A549 (cell line): Measurements from ENCODE around the gene ADARB2. TPM values are rescaled to one million over a fixed set of nuclear protein-coding genes. Genes with fewer than 3 reads are reported as not detected.

Source experiments
- ATAC-seq, 2 experiments: fragments of 200-7000 bp in 1 of 2; fragments of >200 bp in 1 of 2; cut with Nextera tagmentation in 1 of 2; cut with Tn5 transposase in 1 of 2; 3 replicates each; pipeline versions ENCODE4 v1.8.0 to v1.9.1; 2018 to 2020; ENCODE audit warnings: mild to moderate bottlenecking in 1 of 2, moderate library complexity in 1 of 2
- CTCF ChIA-PET: fragments of 300-600 bp; sonication (Branson Sonifier 250); formaldehyde crosslinking; extraction: SDS; loops from one replicate; lab custom pipeline; 2021; ENCODE audit warnings: antibody characterized with exemption, inconsistent platforms; lab: Yijun Ruan, JAX
- POLR2A ChIA-PET: fragments of 350-600 bp; formaldehyde crosslinking; extraction: SDS; loops from one replicate; lab custom pipeline; 2021; ENCODE audit warnings: antibody characterized with exemption, inconsistent platforms; lab: Yijun Ruan, JAX
- DNase-seq, 2 experiments: peaks; one replicate each; pipeline versions ENCODE4 v3.0.0 to v3.0.0-alpha.2; 2011 to 2016; ENCODE audit warnings: low read depth in 1 of 2, low spot score in 1 of 2
- FAIRE-seq: peaks from 2 replicates; lab custom pipeline; 2011; peaks lifted over from hg19 to GRCh38; lab: Jason Lieb, UNC
- H3K27ac ChIP-seq, 2 experiments: fragments of >200 bp; sonication (Bioruptor Twin); formaldehyde crosslinking; 3 replicates each; pipeline ENCODE4 v1.5.1; 2016 to 2017
- H3K4me1 ChIP-seq: fragments of >200 bp; sonication (Bioruptor Twin); formaldehyde crosslinking; 3 replicates; pipeline ENCODE4 v1.6.1; 2016
- H3K4me2 ChIP-seq: fragments of >200 bp; sonication (Bioruptor Twin); formaldehyde crosslinking; 3 replicates; pipeline ENCODE4 v1.6.1; 2016
- H3K4me3 ChIP-seq: fragments of >200 bp; sonication (Bioruptor Twin); formaldehyde crosslinking; 3 replicates; pipeline ENCODE4 v1.5.1; 2016
- H3K9me3 ChIP-seq: fragments of >200 bp; sonication (Bioruptor Twin); formaldehyde crosslinking; 3 replicates; pipeline ENCODE4 v1.6.1; 2016
- CHD2 ChIP-seq: fragments of 150-350 bp; IDR thresholded peaks from 2 replicates; pipeline ENCODE4 v1.6.1; 2014; ENCODE audit warnings: low read length; ENCODE audit not compliant: partially characterized antibody
- FOXS1 ChIP-seq: fragments of 250-450 bp; sonication (Bioruptor Pico); IDR thresholded peaks from 2 replicates; pipeline ENCODE4 v1.5.0; 2020; ENCODE audit warnings: mild to moderate bottlenecking, moderate library complexity
- JUNB ChIP-seq: fragments of >200 bp; sonication (Bioruptor Twin); formaldehyde crosslinking; IDR thresholded peaks from 2 replicates; pipeline ENCODE4 v1.6.1; 2016
- KDM1A ChIP-seq: fragments of 200-600 bp; sonication (generic); IDR thresholded peaks from 2 replicates; pipeline ENCODE4 v1.6.1; 2016; ENCODE audit warnings: low read depth, mild to moderate bottlenecking
- KDM5A ChIP-seq: fragments of 200-600 bp; sonication (generic); IDR thresholded peaks from 2 replicates; pipeline ENCODE4 v1.6.1; 2016; ENCODE audit warnings: antibody characterized with exemption, mild to moderate bottlenecking
- MAFK ChIP-seq: fragments of 450-650 bp; IDR thresholded peaks from 2 replicates; pipeline ENCODE4 v1.6.1; 2014; ENCODE audit not compliant: partially characterized antibody
- MAZ ChIP-seq: fragments of 150-350 bp; IDR thresholded peaks from 2 replicates; pipeline ENCODE4 v1.6.1; 2014; ENCODE audit warnings: antibody characterized with exemption, low read depth, low read length, borderline replicate concordance
- MYC ChIP-seq: IDR thresholded peaks from 2 replicates; pipeline ENCODE4 v1.6.1; 2012; ENCODE audit warnings: mild to moderate bottlenecking, inconsistent platforms, low read length, improper control_type of control experiment, borderline replicate concordance
- NPAS2 ChIP-seq: fragments of 250-450 bp; sonication (Bioruptor Pico); IDR thresholded peaks from 2 replicates; pipeline ENCODE4 v1.8.0; 2022; ENCODE audit warnings: mild to moderate bottlenecking, moderate library complexity, borderline replicate concordance
- POLR2A ChIP-seq: IDR thresholded peaks from 2 replicates; pipeline ENCODE4 v1.6.1; 2012; ENCODE audit warnings: mild to moderate bottlenecking, low read length
- RFX5 ChIP-seq: fragments of 450-650 bp; IDR thresholded peaks from 2 replicates; pipeline ENCODE4 v1.7.1; 2014; ENCODE audit warnings: antibody characterized with exemption, mild to moderate bottlenecking, moderate library complexity
- TFCP2L1 ChIP-seq: fragments of 250-450 bp; sonication (Bioruptor Pico); IDR thresholded peaks from 2 replicates; pipeline ENCODE4 v1.5.0; 2021; ENCODE audit warnings: mild to moderate bottlenecking
- ZC3H11A ChIP-seq: fragments of 450-650 bp; IDR thresholded peaks from 2 replicates; pipeline ENCODE4 v1.6.1; 2014; ENCODE audit warnings: antibody characterized with exemption, mild to moderate bottlenecking
- ZNF302 ChIP-seq: fragments of 250-450 bp; sonication (Bioruptor Pico); IDR thresholded peaks from 2 replicates; pipeline ENCODE4 v1.9.0; 2021; ENCODE audit warnings: inconsistent platforms, mild to moderate bottlenecking, moderate library complexity
- ZSCAN20 ChIP-seq: fragments of 250-450 bp; sonication (Bioruptor Pico); IDR thresholded peaks from 2 replicates; pipeline ENCODE4 v1.8.0; 2022; ENCODE audit warnings: mild to moderate bottlenecking, moderate library complexity
- WGBS: methylation state at CpG from one replicate; pipeline ENCODE4 v1.1.6; 2017; ENCODE audit errors: missing lambda C conversion rate; 5-methylcytosine and 5-hydroxymethylcytosine counted together
- polyA plus RNA-seq, 4 experiments: library from polyadenylated mRNA; depleted of rRNA in 3 of 4; stranded (reverse); fragments of >200 nt; fragmentation: RNase III in 1 of 4; extraction: RNeasy Plus Mini Kit Qiagen cat#74134 plus additional on column Dnase treatment in 1 of 4; gene quantifications; 2 replicates in 3 of 4; 3 replicates in 1 of 4; pipeline ENCODE4 v1.2.3, GENCODE V29; 2011 to 2017
- TF ChIP-seq, protein P1 (sequence below): fragments of 250-450 bp; sonication (Bioruptor Pico); IDR thresholded peaks from 2 replicates; pipeline ENCODE4 v1.5.0; 2020; ENCODE audit warnings: low read depth, mild to moderate bottlenecking, moderate library complexity
- TF ChIP-seq, protein P2 (sequence below): fragments of >200 bp; sonication (Bioruptor Twin); formaldehyde crosslinking; IDR thresholded peaks from 2 replicates; pipeline ENCODE4 v1.6.1; 2016
- TF ChIP-seq, protein P3 (sequence below): IDR thresholded peaks from 2 replicates; pipeline ENCODE4 v1.6.1; 2012
- TF ChIP-seq, protein P4 (sequence below): IDR thresholded peaks from 2 replicates; pipeline ENCODE4 v1.6.1; 2012; ENCODE audit warnings: low read depth, borderline replicate concordance
- TF ChIP-seq, protein P5 (sequence below): IDR thresholded peaks from 2 replicates; pipeline ENCODE4 v1.6.1; 2012
- TF ChIP-seq, protein P6 (sequence below): fragments of 250-450 bp; sonication (Bioruptor Pico); IDR thresholded peaks from 2 replicates; pipeline ENCODE4 v1.5.0; 2021; ENCODE audit warnings: mild to moderate bottlenecking, moderate library complexity, borderline replicate concordance

The ADARB2 gene
- polyA plus RNA-seq, 2 of the 4 experiments (the other 2 are of a cell fraction), result not detected

DNA sequence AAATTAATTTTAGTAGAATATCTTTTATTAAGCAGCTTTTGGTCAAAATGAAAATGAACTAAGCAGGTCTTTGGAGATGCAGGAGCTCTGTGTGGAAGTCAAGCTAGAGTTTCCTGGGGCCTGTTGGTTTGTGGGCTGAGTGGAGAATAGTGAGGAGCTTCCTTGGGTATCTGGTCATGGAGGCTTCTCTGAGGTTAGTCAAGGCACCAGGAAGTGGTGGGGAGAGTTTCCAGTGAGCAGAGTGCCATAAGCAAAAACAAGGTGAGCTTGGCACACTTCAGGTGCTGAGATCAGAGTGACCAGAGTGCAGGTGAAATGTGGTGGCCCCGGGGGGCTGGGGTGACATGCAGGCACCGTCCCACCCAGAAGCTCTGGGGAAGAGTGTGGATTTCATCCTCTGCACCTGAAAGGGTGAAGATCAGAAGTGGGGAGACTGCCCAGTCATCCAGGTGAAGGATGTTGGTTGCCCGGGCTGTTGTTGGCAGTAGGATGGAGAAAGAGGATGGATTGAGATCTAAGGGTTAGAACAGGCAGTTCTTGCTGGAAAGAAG, 603.8 kb downstream of the ADARB2 start:
- TF ChIP-seq, protein P1, sequence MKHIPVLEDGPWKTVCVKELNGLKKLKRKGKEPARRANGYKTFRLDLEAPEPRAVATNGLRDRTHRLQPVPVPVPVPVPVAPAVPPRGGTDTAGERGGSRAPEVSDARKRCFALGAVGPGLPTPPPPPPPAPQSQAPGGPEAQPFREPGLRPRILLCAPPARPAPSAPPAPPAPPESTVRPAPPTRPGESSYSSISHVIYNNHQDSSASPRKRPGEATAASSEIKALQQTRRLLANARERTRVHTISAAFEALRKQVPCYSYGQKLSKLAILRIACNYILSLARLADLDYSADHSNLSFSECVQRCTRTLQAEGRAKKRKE (CRISPR knock-in tag), result no peak
- TF ChIP-seq KDM1A, result no peak
- no peak overlapping the region for H3K27ac ChIP-seq
- no peak for ATAC-seq
- FAIRE-seq, result no peak
- no peak overlapping the region for H3K4me3 ChIP-seq
- peaks cover 4% of the 10 kb centered on the region; the same call in 2 of the 3 replicates for H3K9me3 ChIP-seq
- DNase-seq, result no peak
- no peak overlapping the region for H3K4me2 ChIP-seq
- POLR2A ChIA-PET, result no interaction called here
- 88% methylated on average over 3 of the region's 3 CpGs for WGBS
- CTCF ChIA-PET, result interaction anchor here (2.1 kb wide), 1 partner anchor 24 kb away, joined by 8 read pairs; no protein-coding TSS in a partner anchor
- H3K4me1 ChIP-seq, result no peaks in the 10 kb centered on the region

DNA sequence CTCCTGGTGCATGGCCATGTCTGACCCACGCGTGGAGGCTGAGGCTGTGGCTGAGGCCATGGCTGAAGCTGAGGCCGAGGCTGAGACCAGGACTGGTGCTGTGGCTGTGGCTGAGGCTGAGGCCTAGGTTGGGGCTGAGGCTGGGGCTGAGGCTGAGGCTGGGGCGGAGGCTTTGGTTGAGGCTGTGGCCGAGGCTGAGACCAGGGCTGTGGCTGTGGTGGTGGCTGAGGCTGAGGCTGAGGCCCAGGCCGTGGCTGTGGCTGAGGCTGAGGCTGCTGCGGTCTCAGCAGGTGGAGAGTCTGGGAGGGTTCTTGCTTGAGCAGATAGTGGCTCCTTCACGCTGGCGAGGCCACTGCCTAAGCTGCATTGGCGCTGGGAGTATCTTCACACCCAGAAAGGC, 604.7 kb downstream of the ADARB2 start:
- DNase-seq (no peak), FAIRE-seq (no peak), ATAC-seq (no peak)
- ChIA-PET POLR2A (no interaction called here), CTCF (interaction anchor here (1.5 kb wide), 1 partner anchor 13 kb away, joined by 3 read pairs; no protein-coding TSS in a partner anchor)
- Histone ChIP-seq H3K4me3 (no peak overlapping the region), H3K9me3 (no peaks in the 10 kb centered on the region), H3K4me2 (no peak overlapping the region), H3K4me1 (no peaks in the 10 kb centered on the region), H3K27ac (no peak overlapping the region)
- TF ChIP-seq RFX5, result no peak
- no peak for TF ChIP-seq KDM5A
- TF ChIP-seq JUNB, result no peak
- no peak for TF ChIP-seq POLR2A
- no peak for TF ChIP-seq CHD2
- TF ChIP-seq ZC3H11A, result no peak
- TF ChIP-seq, protein P2, sequence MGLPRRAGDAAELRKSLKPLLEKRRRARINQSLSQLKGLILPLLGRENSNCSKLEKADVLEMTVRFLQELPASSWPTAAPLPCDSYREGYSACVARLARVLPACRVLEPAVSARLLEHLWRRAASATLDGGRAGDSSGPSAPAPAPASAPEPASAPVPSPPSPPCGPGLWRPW, result no peak
- no peak for TF ChIP-seq MAZ
- TF ChIP-seq, protein P3, sequence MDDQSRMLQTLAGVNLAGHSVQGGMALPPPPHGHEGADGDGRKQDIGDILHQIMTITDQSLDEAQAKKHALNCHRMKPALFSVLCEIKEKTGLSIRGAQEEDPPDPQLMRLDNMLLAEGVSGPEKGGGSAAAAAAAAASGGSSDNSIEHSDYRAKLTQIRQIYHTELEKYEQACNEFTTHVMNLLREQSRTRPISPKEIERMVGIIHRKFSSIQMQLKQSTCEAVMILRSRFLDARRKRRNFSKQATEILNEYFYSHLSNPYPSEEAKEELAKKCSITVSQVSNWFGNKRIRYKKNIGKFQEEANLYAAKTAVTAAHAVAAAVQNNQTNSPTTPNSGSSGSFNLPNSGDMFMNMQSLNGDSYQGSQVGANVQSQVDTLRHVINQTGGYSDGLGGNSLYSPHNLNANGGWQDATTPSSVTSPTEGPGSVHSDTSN, result no peak
- WGBS, result 82% methylated on average over 10 of the region's 10 CpGs

DNA sequence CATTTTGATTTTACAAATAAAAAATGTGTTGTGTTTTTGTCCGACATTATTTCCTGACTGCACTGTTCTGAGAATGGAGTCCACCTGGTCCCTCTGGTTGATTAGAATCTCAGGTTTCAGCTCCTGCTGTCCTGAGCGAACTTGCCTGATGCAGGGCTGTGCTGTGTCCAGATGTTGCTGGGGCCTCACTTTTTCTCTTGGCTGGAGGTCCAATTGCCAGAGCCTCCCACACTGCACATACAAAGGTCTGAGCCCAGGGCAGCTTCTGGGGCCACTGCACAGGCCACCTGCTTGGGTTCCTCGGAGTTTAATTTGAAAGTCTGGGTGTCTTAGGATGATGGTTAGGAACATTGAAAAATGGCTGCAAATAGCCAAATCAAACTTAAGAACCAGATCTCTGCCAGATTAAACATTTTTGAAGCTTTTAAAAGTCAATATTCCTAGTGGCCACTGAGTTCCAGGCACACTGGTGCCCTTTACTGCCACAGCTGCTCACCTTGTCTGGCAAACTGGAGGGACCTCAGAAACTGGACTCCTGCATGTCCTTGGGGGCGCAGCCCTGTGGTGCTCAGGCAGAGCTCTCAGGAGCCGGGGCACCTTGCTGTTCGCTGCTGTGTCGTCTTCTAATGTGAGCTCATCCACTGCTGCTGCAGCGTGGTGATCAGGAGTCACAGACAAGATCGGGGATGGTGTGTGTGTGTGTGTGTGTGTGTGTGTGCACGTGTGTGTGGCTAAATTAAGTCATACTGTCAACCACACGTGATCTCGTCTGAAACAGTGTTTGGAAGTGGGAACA, 606.1 kb downstream of the ADARB2 start:
- H3K4me1 ChIP-seq, result no peaks in the 10 kb centered on the region
- ChIA-PET CTCF (interaction anchor here (1.5 kb wide), 1 partner anchor 14 kb away, joined by 3 read pairs; no protein-coding TSS in a partner anchor), POLR2A (no interaction called here)
- TF ChIP-seq TFCP2L1 (CRISPR knock-in tag) (no peak), MYC (no peak), CHD2 (no peak), ZSCAN20 (CRISPR knock-in tag) (no peak)
- ATAC-seq (no peak), DNase-seq (no peak), FAIRE-seq (no peak)
- H3K9me3 ChIP-seq, result no peaks in the 10 kb centered on the region
- no peak overlapping the region for H3K27ac ChIP-seq
- no peak overlapping the region for H3K4me2 ChIP-seq
- H3K4me3 ChIP-seq, result no peak overlapping the region
- WGBS, result 92% methylated on average over 11 of the region's 12 CpGs

DNA sequence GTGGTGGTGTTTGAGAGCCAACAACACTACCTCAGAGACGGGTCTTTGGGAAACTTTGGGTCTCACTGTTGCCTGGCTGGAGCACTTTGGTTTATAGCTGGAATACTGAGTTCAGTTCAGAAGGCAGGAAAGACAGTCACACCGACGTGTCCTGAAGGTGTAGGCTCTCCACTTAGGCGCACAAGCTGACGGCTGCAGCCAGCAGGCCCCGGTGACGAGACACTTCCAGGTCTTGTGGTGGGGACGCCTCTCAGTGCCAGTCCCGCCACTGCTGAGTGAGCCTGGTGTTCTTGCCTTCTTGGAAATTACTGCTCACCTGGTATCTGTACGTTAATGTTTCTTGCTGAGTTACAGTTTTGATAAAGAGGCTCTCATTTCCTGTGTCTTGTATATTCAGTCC, 607.1 kb downstream of the ADARB2 start:
- Histone ChIP-seq H3K4me1 (no peaks in the 10 kb centered on the region), H3K27ac (no peak overlapping the region), H3K9me3 (no peaks in the 10 kb centered on the region), H3K4me2 (no peak overlapping the region), H3K4me3 (no peak overlapping the region)
- ChIA-PET CTCF (interaction anchor here (1.3 kb wide), 1 partner anchor 11 kb away, joined by 3 read pairs; no protein-coding TSS in a partner anchor), POLR2A (no interaction called here)
- no peak for DNase-seq
- TF ChIP-seq ZNF302 (no peak), MAFK (no peak), FOXS1 (CRISPR knock-in tag) (no peak), POLR2A (no peak), NPAS2 (CRISPR knock-in tag) (no peak)
- TF ChIP-seq, protein P4, sequence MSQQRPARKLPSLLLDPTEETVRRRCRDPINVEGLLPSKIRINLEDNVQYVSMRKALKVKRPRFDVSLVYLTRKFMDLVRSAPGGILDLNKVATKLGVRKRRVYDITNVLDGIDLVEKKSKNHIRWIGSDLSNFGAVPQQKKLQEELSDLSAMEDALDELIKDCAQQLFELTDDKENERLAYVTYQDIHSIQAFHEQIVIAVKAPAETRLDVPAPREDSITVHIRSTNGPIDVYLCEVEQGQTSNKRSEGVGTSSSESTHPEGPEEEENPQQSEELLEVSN, result no peak
- TF ChIP-seq, protein P3, result no peak
- TF ChIP-seq, protein P5, sequence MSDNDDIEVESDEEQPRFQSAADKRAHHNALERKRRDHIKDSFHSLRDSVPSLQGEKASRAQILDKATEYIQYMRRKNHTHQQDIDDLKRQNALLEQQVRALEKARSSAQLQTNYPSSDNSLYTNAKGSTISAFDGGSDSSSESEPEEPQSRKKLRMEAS, result no peak
- TF ChIP-seq, protein P6, sequence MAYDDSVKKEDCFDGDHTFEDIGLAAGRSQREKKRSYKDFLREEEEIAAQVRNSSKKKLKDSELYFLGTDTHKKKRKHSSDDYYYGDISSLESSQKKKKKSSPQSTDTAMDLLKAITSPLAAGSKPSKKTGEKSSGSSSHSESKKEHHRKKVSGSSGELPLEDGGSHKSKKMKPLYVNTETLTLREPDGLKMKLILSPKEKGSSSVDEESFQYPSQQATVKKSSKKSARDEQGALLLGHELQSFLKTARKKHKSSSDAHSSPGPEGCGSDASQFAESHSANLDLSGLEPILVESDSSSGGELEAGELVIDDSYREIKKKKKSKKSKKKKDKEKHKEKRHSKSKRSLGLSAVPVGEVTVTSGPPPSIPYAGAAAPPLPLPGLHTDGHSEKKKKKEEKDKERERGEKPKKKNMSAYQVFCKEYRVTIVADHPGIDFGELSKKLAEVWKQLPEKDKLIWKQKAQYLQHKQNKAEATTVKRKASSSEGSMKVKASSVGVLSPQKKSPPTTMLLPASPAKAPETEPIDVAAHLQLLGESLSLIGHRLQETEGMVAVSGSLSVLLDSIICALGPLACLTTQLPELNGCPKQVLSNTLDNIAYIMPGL (CRISPR knock-in tag), result no peak
- WGBS, result 96% methylated on average over 10 of the region's 10 CpGs
- ATAC-seq, result no peak
- no peak for FAIRE-seq
